Measurements from ENCODE around the gene CDH4.

GRCh38 chr20:61726979-61727378 is 474.9 kb downstream of the CDH4 start:
- TF ChIP-seq, protein P1, sequence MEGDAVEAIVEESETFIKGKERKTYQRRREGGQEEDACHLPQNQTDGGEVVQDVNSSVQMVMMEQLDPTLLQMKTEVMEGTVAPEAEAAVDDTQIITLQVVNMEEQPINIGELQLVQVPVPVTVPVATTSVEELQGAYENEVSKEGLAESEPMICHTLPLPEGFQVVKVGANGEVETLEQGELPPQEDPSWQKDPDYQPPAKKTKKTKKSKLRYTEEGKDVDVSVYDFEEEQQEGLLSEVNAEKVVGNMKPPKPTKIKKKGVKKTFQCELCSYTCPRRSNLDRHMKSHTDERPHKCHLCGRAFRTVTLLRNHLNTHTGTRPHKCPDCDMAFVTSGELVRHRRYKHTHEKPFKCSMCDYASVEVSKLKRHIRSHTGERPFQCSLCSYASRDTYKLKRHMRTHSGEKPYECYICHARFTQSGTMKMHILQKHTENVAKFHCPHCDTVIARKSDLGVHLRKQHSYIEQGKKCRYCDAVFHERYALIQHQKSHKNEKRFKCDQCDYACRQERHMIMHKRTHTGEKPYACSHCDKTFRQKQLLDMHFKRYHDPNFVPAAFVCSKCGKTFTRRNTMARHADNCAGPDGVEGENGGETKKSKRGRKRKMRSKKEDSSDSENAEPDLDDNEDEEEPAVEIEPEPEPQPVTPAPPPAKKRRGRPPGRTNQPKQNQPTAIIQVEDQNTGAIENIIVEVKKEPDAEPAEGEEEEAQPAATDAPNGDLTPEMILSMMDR (IDR thresholded peaks at IDR 0.05; ENCODE audit: insufficient read depth, low read depth, low read length) = no peak
- TF ChIP-seq EZH2 (IDR thresholded peaks at IDR 0.05; ENCODE audit: insufficient read depth, low read length) = no peak

All from astrocyte (in vitro differentiated cells and primary cell).